HepG2 (cell line): Measurements from ENCODE around the gene PEAK3. TPM values are rescaled to one million over a fixed set of nuclear protein-coding genes. Genes with fewer than 3 reads are reported as not detected.

Experiments
- AKAP8 ChIP-seq: sonication (generic); formaldehyde crosslinking; IDR thresholded peaks from 2 replicates; pipeline ENCODE4 v1.5.1; 2020; ENCODE audit warnings: mild to moderate bottlenecking, missing genetic modification reagents
- ATF3 ChIP-seq: sonication (generic); formaldehyde crosslinking; IDR thresholded peaks from 2 replicates; pipeline ENCODE4 v1.4.0; 2020; ENCODE audit warnings: missing genetic modification reagents
- CHCHD3 ChIP-seq: sonication (generic); formaldehyde crosslinking; IDR thresholded peaks from 2 replicates; pipeline ENCODE4 v1.8.0; 2022; ENCODE audit warnings: mild to moderate bottlenecking, missing genetic modification reagents, moderate library complexity
- ERF ChIP-seq: IDR thresholded peaks from 2 replicates; pipeline ENCODE4 v1.6.1; 2018; ENCODE audit warnings: missing biosample characterization, missing genetic modification reagents
- PCBP1 ChIP-seq: fragments of 200-400 bp; formaldehyde crosslinking; IDR thresholded peaks from 2 replicates; pipeline ENCODE4 v1.6.1; 2017; ENCODE audit warnings: mild to moderate bottlenecking, low read depth, low read length, borderline replicate concordance
- RELA ChIP-seq: sonication (generic); formaldehyde crosslinking; IDR thresholded peaks from 2 replicates; pipeline ENCODE4 v1.4.0; 2020; ENCODE audit warnings: missing genetic modification reagents
- RFXAP ChIP-seq: sonication (generic); formaldehyde crosslinking; IDR thresholded peaks from 2 replicates; pipeline ENCODE4 v1.4.0; 2020; ENCODE audit warnings: missing genetic modification reagents, borderline replicate concordance
- SAFB2 ChIP-seq: sonication (generic); formaldehyde crosslinking; IDR thresholded peaks from 2 replicates; pipeline ENCODE4 v1.5.1; 2020; ENCODE audit warnings: missing genetic modification reagents, low read depth, mild to moderate bottlenecking, borderline replicate concordance
- SOX5 ChIP-seq: IDR thresholded peaks from 2 replicates; pipeline ENCODE4 v1.6.1; 2016; ENCODE audit warnings: borderline replicate concordance
- TOPORS ChIP-seq: sonication (generic); formaldehyde crosslinking; IDR thresholded peaks from 2 replicates; pipeline ENCODE4 v1.8.0; 2023; ENCODE audit warnings: mild to moderate bottlenecking, missing genetic modification reagents
- YY1 ChIP-seq: IDR thresholded peaks from 2 replicates; pipeline ENCODE4 v1.6.1; 2011; ENCODE audit warnings: low read length, low read depth, moderate library complexity, mild to moderate bottlenecking; ENCODE audit not compliant: insufficient read depth, insufficient replicate concordance
- ZFP36 ChIP-seq: fragments of 150-350 bp; IDR thresholded peaks from 2 replicates; pipeline ENCODE4 v1.6.1; 2018; ENCODE audit warnings: borderline replicate concordance, low read length, low read depth; ENCODE audit not compliant: partially characterized antibody
- ZMYM4 ChIP-seq: sonication (generic); formaldehyde crosslinking; IDR thresholded peaks from 2 replicates; pipeline ENCODE4 v1.8.1; 2023; ENCODE audit warnings: mild to moderate bottlenecking, missing genetic modification reagents
- ZNF17 ChIP-seq: sonication (generic); formaldehyde crosslinking; IDR thresholded peaks from 2 replicates; pipeline ENCODE4 v1.5.0; 2020; ENCODE audit warnings: mild to moderate bottlenecking, missing genetic modification reagents
- ZNF451 ChIP-seq: sonication (generic); formaldehyde crosslinking; IDR thresholded peaks from 2 replicates; pipeline ENCODE4 v1.5.0; 2020; ENCODE audit warnings: mild to moderate bottlenecking, missing genetic modification reagents
- ZNF710 ChIP-seq: sonication (generic); formaldehyde crosslinking; IDR thresholded peaks from 2 replicates; pipeline ENCODE4 v1.5.0; 2020; ENCODE audit warnings: mild to moderate bottlenecking, missing genetic modification reagents, borderline replicate concordance
- ZNF724P ChIP-seq: sonication (generic); formaldehyde crosslinking; IDR thresholded peaks from 2 replicates; pipeline ENCODE4 v1.8.0; 2022; ENCODE audit warnings: missing genetic modification reagents, borderline replicate concordance
- ZSCAN12 ChIP-seq: sonication (generic); formaldehyde crosslinking; IDR thresholded peaks from 2 replicates; pipeline ENCODE4 v1.9.0; 2021; ENCODE audit warnings: mild to moderate bottlenecking, missing genetic modification reagents
- polyA plus RNA-seq, 8 experiments: library from polyadenylated mRNA; depleted of rRNA in 3 of 8; stranded (reverse) in 7 of 8; unstranded in 1 of 8; fragments of >200 nt; fragmentation: Illumina TruSeq in 4 of 8; extraction: Trizol in 4 of 8; gene quantifications; 2 replicates each; pipeline versions ENCODE4 v1.2.1 to v1.2.3, GENCODE V29; 2011 to 2016; ENCODE audit warnings: low read depth in 4 of 8, missing spikeins in 1 of 8, mixed read lengths in 1 of 8; ENCODE audit not compliant: insufficient read depth in 1 of 8
- total RNA-seq, 5 experiments: library from RNA; depleted of rRNA; stranded (reverse); fragments of >200 nt; fragmentation: Illumina TruSeq; extraction: Trizol; gene quantifications; 2 replicates each; pipeline ENCODE4 v1.2.3, GENCODE V29; 2016; ENCODE audit warnings: low read depth in 1 of 5
- TF ChIP-seq, protein P1 (sequence below): IDR thresholded peaks from 2 replicates; pipeline ENCODE4 v1.6.1; 2016
- TF ChIP-seq, protein P2 (sequence below): sonication (generic); formaldehyde crosslinking; IDR thresholded peaks from 2 replicates; pipeline ENCODE4 v1.4.0; 2020; ENCODE audit warnings: mild to moderate bottlenecking, missing genetic modification reagents, borderline replicate concordance

The PEAK3 gene
- total and polyA plus RNA-seq, 2 of the 13 experiments (the other 11 are each of a cell fraction or from before 2014, with no cell fraction given): not detected

DNA sequence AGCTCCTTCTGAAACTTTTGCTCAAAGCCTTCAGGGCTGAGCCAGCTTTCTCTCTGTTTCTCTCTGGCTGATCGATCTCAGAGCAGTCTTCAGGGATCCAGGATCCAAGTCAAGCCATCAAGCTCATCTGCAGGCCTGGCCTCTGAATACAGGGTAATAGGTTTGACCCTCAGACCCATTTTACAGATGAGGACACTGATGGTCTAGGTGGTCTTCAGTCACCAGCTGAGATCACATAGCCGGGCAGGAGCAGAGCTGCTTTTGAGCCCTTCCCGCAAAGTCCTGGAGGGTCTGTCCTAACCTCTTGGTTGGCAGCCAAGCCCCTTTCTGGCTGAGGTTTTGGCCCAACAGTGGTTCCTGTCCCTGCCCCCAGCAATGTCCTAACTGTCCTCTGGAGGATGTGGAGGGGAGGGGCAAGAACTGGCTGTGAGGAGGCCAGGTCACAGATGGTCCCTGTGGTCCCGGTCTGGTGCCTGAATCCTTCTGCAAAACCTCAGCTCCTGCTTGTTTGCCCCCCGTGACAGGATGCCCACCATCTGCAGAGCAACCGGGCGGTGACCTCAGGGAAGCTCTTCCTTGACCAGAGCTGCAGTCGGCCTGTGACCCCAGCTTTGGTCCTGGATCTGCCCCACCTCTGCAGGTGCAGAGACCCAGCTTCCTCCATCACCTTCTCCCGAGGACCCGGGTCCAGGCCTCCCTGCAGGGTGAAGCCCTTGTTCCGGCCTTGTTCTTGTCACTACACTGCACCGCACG is 5.8 kb upstream of the PEAK3 start (continued):
- peak; percentile 16; the same call in 1 of the 2 replicates for TF ChIP-seq ZNF451
- TF ChIP-seq AKAP8 (CRISPR knock-in tag): no peak
- TF ChIP-seq ERF (CRISPR knock-in tag): no peak
- TF ChIP-seq ZNF724P (CRISPR knock-in tag): no peak
- no peak for TF ChIP-seq RELA
- no peak for TF ChIP-seq CHCHD3 (CRISPR knock-in tag)
- no peak for TF ChIP-seq ATF3
- no peak for TF ChIP-seq SOX5
- TF ChIP-seq ZFP36: no peak
- 0 out of 2 replicates have a peak, but pooled peaks have one; percentile 42 for TF ChIP-seq TOPORS (CRISPR knock-in tag)
- TF ChIP-seq PCBP1: 0 out of 2 replicates have a peak, but pooled peaks have one; percentile 16
- TF ChIP-seq, protein P1, sequence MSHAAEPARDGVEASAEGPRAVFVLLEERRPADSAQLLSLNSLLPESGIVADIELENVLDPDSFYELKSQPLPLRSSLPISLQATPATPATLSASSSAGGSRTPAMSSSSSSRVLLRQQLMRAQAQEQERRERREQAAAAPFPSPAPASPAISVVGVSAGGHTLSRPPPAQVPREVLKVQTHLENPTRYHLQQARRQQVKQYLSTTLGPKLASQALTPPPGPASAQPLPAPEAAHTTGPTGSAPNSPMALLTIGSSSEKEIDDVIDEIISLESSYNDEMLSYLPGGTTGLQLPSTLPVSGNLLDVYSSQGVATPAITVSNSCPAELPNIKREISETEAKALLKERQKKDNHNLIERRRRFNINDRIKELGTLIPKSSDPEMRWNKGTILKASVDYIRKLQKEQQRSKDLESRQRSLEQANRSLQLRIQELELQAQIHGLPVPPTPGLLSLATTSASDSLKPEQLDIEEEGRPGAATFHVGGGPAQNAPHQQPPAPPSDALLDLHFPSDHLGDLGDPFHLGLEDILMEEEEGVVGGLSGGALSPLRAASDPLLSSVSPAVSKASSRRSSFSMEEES: no peak
- TF ChIP-seq ZNF710 (CRISPR knock-in tag): peak; percentile 50; the same call in 1 of the 2 replicates
- TF ChIP-seq SAFB2 (CRISPR knock-in tag): no peak
- TF ChIP-seq, protein P2, sequence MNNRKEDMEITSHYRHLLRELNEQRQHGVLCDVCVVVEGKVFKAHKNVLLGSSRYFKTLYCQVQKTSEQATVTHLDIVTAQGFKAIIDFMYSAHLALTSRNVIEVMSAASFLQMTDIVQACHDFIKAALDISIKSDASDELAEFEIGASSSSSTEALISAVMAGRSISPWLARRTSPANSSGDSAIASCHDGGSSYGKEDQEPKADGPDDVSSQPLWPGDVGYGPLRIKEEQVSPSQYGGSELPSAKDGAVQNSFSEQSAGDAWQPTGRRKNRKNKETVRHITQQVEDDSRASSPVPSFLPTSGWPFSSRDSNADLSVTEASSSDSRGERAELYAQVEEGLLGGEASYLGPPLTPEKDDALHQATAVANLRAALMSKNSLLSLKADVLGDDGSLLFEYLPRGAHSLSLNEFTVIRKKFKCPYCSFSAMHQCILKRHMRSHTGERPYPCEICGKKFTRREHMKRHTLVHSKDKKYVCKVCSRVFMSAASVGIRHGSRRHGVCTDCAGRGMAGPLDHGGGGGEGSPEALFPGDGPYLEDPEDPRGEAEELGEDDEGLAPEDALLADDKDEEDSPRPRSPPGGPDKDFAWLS (CRISPR knock-in tag): no peak
- TF ChIP-seq YY1: no peak
- TF ChIP-seq ZSCAN12: no peak
- no peak for TF ChIP-seq ZNF17 (CRISPR knock-in tag)
- TF ChIP-seq ZMYM4 (CRISPR knock-in tag): no peak
- no peak for TF ChIP-seq RFXAP (CRISPR knock-in tag)
